ENCODE measurements around the gene ZDHHC12.

The ZDHHC12 gene

DNA sequence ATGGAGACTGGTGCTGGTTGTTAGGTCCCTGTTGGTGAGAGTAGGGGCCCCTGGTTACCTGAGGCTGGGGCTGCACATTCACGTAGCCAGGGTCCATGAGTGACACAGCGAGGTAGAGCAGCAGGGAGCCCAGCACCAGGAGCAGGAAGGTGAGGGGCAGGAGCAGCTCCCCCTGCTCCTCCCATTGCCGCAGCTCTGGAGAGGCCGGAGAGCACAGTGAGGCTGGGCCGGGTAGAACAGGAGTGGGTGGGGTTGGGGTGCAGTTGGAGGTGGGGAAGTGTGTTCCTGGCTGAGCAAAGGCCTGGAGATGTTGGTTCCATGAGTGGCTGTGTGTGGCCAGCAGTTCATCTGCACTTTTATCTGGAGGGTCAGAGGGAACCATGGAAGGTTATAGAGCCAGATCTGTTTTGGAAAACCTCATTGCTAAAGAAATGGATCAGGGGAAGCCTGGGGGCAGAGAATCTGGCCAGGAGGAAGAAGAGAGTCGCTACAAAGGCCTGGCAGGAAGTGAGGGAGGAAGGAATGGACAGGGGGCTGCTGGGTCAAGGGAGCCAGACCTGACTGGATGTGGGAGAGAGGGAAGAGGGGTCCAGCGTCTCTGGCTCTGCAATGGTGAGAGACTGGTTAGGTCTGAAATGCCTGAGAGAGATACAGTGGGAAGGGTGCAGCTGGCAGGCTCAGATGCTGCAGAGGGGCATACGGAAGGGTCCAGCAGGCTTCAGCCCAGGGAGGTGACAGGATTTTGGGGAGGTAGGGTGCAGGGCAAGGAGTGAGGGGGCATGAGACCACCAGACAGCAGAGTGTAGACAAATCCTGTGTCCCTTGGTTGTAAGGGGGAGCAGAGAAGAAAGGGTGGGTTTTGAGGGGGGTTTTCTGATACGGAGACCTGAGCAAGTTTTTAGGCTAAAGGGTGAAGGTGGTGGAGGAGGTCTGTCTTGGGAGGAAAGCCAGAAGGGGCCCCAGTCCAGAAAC, 1.3 kb downstream of the ZDHHC12 start:
- Histone ChIP-seq H3K79me2 (no peaks in the 10 kb centered on the region), H3K36me3 (ENCODE audit: control insufficient read depth, insufficient read depth, low read length) (no peaks in the 10 kb centered on the region), H3K4me2 (ENCODE audit: low read length) (no peak overlapping the region), H3K4me3 (ENCODE audit: low read depth, low read length) (no peak overlapping the region), H3K4me1 (peaks cover 5% of the 10 kb centered on the region), H2AFZ (no peak overlapping the region), H3K9me3 (ENCODE audit: control insufficient read depth, low read length) (no peaks in the 10 kb centered on the region), H3K27ac (no peak overlapping the region), H3K9ac (no peak overlapping the region), H3K27me3 (ENCODE audit: control insufficient read depth, insufficient read depth, low read length) (no peaks in the 10 kb centered on the region)
- TF ChIP-seq, protein P1, sequence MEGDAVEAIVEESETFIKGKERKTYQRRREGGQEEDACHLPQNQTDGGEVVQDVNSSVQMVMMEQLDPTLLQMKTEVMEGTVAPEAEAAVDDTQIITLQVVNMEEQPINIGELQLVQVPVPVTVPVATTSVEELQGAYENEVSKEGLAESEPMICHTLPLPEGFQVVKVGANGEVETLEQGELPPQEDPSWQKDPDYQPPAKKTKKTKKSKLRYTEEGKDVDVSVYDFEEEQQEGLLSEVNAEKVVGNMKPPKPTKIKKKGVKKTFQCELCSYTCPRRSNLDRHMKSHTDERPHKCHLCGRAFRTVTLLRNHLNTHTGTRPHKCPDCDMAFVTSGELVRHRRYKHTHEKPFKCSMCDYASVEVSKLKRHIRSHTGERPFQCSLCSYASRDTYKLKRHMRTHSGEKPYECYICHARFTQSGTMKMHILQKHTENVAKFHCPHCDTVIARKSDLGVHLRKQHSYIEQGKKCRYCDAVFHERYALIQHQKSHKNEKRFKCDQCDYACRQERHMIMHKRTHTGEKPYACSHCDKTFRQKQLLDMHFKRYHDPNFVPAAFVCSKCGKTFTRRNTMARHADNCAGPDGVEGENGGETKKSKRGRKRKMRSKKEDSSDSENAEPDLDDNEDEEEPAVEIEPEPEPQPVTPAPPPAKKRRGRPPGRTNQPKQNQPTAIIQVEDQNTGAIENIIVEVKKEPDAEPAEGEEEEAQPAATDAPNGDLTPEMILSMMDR (IDR thresholded peaks at IDR 0.05) = no peak

DNA sequence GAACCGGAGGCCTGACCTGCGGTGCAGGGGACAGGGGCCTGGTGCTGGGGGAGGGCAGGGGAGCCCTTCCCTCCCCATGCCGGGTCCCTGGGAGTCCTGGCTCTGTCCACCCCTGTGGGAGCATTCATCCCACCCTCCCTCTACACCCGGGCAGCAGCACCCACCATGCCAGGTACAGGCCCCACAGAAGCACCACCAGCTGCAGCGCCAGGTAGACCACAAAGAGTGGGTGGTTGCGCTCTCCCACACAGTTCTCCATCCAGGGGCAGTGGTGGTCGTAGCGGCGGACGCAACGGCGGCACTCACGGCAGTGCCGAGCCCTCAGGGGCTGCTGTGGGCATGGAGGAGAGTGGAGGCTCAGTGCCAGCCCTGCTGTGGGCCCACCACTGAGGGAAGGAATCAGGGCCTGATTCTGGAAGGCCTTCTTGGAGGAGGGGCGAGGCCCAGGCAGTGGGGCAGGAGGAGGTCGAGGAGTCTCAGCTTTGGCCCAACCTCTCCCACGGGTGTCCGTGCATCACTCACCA, 2.4 kb downstream of the ZDHHC12 start:
- Histone ChIP-seq H3K27ac (no peak overlapping the region), H3K79me2 (no peaks in the 10 kb centered on the region), H3K4me3 (ENCODE audit: low read depth, low read length) (no peak overlapping the region), H2AFZ (no peak overlapping the region), H3K9me3 (ENCODE audit: control insufficient read depth, low read length) (no peaks in the 10 kb centered on the region), H3K4me1 (peaks cover 5% of the 10 kb centered on the region), H3K9ac (no peak overlapping the region), H3K36me3 (ENCODE audit: control insufficient read depth, insufficient read depth, low read length) (no peaks in the 10 kb centered on the region), H3K4me2 (ENCODE audit: low read length) (no peak overlapping the region), H3K27me3 (ENCODE audit: control insufficient read depth, insufficient read depth, low read length) (no peaks in the 10 kb centered on the region)
- TF ChIP-seq, protein P1 (IDR thresholded peaks at IDR 0.05) = no peak

DNA sequence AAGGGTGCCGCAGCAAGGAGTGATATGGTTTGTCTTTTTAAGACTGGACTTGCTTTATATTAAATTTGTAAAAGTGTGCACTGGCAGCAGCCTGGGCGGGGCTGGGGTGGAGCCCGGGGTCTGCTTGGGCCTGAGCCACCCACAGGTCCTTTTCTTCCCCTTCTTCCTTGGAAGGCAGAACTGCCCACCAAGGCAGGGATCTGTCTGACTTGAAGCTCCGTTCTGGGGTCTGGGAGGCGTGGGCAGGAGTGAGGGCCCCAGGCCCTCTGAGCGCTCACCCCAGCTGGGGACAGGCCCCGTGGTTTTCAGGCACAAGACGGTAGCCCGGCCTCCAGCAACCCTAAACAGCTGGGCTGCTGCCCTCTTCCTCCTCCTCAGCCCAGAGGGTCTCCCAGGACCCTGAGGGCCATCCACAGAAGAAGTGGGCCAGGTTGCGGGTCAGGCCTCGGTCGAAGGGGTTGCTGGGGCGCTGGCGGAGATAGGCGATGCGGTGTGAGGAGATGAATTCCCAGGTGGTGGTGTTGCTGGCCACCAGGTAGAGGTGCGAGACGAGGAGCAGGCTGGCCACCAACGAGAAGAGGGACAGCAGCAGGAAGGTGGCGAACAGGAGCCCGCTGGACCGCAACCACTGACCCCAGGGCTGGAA, 3.0 kb downstream of the ZDHHC12 start:
- Histone ChIP-seq H2AFZ (no peak overlapping the region), H3K36me3 (ENCODE audit: control insufficient read depth, insufficient read depth, low read length) (no peaks in the 10 kb centered on the region), H3K4me1 (peaks cover 5% of the 10 kb centered on the region), H3K4me2 (ENCODE audit: low read length) (no peak overlapping the region), H3K4me3 (ENCODE audit: low read depth, low read length) (no peak overlapping the region), H3K9ac (no peak overlapping the region), H3K27me3 (ENCODE audit: control insufficient read depth, insufficient read depth, low read length) (no peaks in the 10 kb centered on the region), H3K9me3 (ENCODE audit: control insufficient read depth, low read length) (no peaks in the 10 kb centered on the region), H3K27ac (no peak overlapping the region), H3K79me2 (no peaks in the 10 kb centered on the region)
- TF ChIP-seq, protein P1 (IDR thresholded peaks at IDR 0.05) = no peak

DNA sequence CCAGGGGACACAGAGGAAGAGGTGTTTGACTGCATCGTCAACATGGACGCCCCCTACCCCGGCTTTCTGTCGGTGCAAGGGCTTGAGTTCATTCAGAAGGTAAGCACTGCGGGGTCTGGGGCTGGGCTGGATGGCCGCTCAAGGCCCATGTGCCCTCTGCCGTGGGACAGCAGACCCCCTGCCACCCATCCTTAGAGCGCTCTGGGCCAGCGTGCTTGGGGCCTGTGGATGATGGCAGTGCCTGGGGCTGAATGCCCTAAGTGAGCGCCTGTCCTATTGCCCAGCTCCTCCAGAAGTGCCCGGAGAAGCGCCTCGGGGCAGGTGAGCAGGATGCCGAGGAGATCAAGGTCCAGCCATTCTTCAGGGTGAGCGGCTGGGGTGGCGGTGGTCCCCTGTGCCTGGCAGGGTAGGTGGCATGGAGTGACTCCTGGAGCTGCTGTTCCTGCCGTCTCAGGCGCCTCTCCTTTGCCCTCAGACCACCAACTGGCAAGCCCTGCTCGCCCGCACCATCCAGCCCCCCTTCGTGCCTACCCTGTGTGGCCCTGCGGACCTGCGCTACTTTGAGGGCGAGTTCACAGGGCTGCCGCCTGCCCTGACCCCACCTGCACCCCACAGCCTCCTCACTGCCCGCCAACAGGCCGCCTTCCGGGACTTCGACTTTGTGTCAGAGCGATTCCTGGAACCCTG, 3.9 kb downstream of the ZDHHC12 start:
- Histone ChIP-seq H3K9ac (no peak overlapping the region), H3K27me3 (ENCODE audit: control insufficient read depth, insufficient read depth, low read length) (no peaks in the 10 kb centered on the region), H3K4me1 (peaks cover 5% of the 10 kb centered on the region), H3K9me3 (ENCODE audit: control insufficient read depth, low read length) (no peaks in the 10 kb centered on the region), H3K79me2 (no peaks in the 10 kb centered on the region), H3K4me2 (ENCODE audit: low read length) (no peak overlapping the region), H3K27ac (no peak overlapping the region), H2AFZ (no peak overlapping the region), H3K4me3 (ENCODE audit: low read depth, low read length) (no peak overlapping the region), H3K36me3 (ENCODE audit: control insufficient read depth, insufficient read depth, low read length) (no peaks in the 10 kb centered on the region)
- TF ChIP-seq, protein P1 (IDR thresholded peaks at IDR 0.05) = no peak
